Urinary bladder (tissue), 4 donors: ENCODE data around the gene GRHL3. TPM values are rescaled to one million over a fixed set of nuclear protein-coding genes. Genes with fewer than 3 reads are reported as not detected.
A peak's percentile ranks its signal among the peaks of the same experiment; 100 is the strongest.

Source experiments
- DNase-seq: peaks from one replicate; pipeline ENCODE4 v3.0.0-alpha.2; 2015; ENCODE audit errors: extremely low spot score
- H3K27ac ChIP-seq: one replicate; pipeline ENCODE4 v1.5.1; 2013; ENCODE audit warnings: low read depth, mild to moderate bottlenecking, moderate library complexity
- H3K36me3 ChIP-seq: one replicate; pipeline ENCODE4 v1.6.1; 2013; ENCODE audit warnings: mild to moderate bottlenecking, moderate library complexity; ENCODE audit not compliant: insufficient read depth
- H3K4me1 ChIP-seq: one replicate; pipeline ENCODE4 v1.6.1; 2013; ENCODE audit warnings: mild to moderate bottlenecking, moderate library complexity; ENCODE audit not compliant: insufficient read depth
- H3K4me3 ChIP-seq: one replicate; pipeline ENCODE4 v1.5.1; 2013; ENCODE audit warnings: low read depth, low read length
- WGBS: extraction: QIAGEN DNeasy Blood & Tissue Kit; methylation state at CpG from one replicate; pipeline ENCODE4 v1.1.7; 2013; 5-methylcytosine and 5-hydroxymethylcytosine counted together
- polyA plus RNA-seq: library from polyadenylated mRNA; stranded (reverse); fragments of 200-250 nt; gene quantifications from one replicate; pipeline ENCODE4 v1.2.3, GENCODE V29; 2013
- total RNA-seq: library from RNA; depleted of rRNA; stranded (reverse); fragments of >200 nt; gene quantifications from one replicate; pipeline ENCODE4 v1.2.3, GENCODE V29; 2014
- donor health status: healthy with polysubstance abuse.
- donor health status: healthy.

GRHL3 gene
- total and polyA plus RNA-seq, 2 donors, result 7.6 to 15.1 TPM

DNA sequence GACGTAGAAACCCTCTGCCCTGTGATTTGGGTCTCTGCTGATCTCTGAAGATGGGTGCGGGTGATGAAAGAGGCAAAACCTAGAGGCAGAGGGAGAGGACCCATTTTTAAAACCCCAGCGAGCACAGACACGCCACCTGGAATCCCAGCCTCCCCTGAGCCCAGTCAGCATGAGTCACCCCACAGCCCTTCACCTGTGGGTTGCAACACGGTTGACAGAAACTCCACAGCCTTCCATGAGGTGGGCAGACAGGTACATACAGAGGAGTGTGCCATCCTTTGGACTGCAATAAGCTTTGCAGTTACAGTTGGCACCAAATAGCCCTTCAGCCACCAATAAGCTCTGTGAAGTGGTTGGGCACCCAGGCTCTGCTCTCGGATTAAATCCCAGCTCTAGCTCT is 2.1 kb upstream of the GRHL3 start:
- DNase-seq, result peak; percentile 39
- H3K27ac ChIP-seq, result peak overlapping the region; percentile 25
- H3K4me1 ChIP-seq, result peaks cover 2% of the 10 kb centered on the region
- 76% methylated on average over 6 of the region's 6 CpGs for WGBS
- H3K36me3 ChIP-seq, result no peaks in the 10 kb centered on the region
- H3K4me3 ChIP-seq, result no peak overlapping the region

DNA sequence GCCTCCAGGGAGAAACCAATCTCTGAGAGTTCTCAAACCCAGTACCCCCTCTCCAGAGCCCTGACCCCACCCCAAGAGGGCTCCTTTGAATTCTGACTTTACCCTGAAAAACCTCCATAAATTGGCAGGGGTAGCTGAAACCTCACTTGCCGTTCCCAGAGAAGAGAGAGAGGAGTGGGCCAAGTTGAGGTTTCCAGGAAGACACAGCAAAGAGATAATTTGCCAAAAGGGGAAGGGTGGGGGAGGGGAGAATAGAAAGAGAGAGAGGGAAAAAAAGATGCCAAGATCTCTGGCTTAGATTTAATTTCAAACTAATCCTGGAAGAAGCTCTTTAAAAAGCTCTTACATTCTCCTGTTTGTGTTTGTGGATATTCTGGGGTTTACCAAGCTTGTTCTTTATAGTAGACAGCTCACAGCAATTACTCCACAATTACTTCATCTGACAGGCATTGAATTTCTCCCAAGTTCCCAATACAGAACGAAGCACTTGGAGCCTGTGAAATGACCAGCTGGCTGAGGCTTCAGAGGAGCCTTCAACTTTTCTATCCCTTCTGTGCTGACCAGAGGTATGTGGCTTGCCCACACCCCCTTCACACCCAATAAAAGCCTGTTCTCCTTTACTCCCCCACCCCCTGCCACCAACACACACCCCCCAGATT is 1.1 kb upstream of the GRHL3 start:
- 18% methylated on average over 2 of the region's 2 CpGs for WGBS
- H3K27ac ChIP-seq, result no peak overlapping the region
- H3K4me3 ChIP-seq, result no peak overlapping the region
- peak; percentile 42 for DNase-seq
- no peaks in the 10 kb centered on the region for H3K36me3 ChIP-seq
- H3K4me1 ChIP-seq, result peaks cover 2% of the 10 kb centered on the region

DNA sequence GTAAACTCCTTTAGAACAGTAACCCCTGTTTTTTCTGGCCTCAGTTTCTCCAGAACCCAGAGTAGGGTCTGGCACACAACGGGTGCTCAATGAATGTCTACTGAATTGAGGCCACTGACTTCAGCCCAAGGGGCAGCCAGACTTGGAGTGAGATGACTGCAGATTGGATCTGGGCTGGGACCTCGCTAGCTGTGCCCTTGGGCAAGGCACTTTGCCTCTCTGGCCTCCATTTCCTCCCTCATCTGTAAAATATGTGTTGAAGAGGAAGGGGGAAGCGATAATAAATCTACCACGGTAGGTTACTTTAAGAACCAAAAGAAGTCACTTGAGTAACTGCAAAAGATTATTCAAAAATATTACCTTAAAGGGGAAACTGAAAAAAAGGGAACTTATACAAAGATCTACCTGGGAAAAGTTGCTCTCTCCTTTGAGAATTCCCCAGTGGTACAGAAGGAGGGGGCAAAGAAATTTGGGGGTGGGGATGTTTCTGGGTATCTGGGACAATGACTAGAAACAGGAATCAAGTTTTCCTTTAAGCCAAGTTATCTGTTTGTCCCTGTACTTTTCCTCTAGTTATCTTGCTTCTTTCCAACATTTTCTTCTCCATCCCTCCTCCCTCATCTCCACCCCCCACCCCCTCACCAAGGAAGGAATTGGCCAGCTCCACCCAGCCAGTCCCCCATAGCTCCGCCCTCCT is 394 bp upstream of the GRHL3 start:
- Histone ChIP-seq H3K4me1 (peaks cover 2% of the 10 kb centered on the region), H3K27ac (no peak overlapping the region), H3K36me3 (no peaks in the 10 kb centered on the region), H3K4me3 (no peak overlapping the region)
- DNase-seq, result no peak
- WGBS, result 39% methylated on average over 5 of the region's 5 CpGs

DNA sequence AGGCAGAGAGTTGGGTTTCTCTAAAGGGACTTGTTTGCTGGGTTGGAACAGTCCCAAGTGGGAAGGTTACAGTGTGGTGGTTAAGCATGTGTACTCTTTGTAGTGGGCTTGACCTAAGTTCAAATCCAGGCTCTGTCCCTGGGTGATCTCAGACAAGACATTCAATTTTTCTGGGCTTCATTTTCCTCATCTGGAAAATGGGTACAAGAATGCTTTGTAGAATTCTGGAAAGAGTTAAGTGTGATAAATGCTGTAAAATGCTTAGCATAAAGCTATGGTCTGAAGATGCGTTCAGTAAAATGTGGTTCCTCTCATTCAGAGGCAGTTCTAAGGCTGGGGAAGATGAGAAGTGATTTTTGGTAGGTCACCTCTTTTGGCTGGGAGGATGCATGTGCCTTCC is 805 bp downstream of the GRHL3 start:
- Histone ChIP-seq H3K4me1 (peaks cover 2% of the 10 kb centered on the region), H3K4me3 (no peak overlapping the region), H3K36me3 (no peaks in the 10 kb centered on the region), H3K27ac (peak overlapping the region; percentile 27)
- 84% methylated on average over 1 of the region's 1 CpG for WGBS
- no peak for DNase-seq

DNA sequence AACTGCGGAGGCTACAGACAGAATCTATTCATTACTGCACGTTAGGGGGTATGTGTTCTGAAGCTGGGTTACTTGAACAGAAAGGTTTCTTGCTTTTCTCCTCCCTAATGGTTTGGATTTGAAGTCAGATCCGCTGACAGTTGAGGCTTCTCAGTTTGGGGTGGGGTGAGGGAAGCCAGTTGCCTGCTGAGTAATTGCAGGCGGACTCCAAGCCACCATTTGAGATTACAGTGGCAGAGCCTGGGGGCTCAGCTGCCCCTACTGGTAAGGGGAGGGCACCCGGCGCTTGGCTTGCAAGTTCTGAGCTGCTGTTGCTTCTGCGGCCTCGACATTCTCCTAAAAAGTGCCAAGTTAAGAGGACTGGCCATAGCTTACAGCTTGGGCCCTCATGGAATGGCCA is 2.0 kb downstream of the GRHL3 start:
- DNase-seq, result no peak
- 87% methylated on average over 8 of the region's 8 CpGs for WGBS
- H3K4me1 ChIP-seq, result peaks cover 2% of the 10 kb centered on the region
- H3K4me3 ChIP-seq, result peak overlapping the region; percentile 51
- H3K36me3 ChIP-seq, result no peaks in the 10 kb centered on the region
- H3K27ac ChIP-seq, result no peak overlapping the region

DNA sequence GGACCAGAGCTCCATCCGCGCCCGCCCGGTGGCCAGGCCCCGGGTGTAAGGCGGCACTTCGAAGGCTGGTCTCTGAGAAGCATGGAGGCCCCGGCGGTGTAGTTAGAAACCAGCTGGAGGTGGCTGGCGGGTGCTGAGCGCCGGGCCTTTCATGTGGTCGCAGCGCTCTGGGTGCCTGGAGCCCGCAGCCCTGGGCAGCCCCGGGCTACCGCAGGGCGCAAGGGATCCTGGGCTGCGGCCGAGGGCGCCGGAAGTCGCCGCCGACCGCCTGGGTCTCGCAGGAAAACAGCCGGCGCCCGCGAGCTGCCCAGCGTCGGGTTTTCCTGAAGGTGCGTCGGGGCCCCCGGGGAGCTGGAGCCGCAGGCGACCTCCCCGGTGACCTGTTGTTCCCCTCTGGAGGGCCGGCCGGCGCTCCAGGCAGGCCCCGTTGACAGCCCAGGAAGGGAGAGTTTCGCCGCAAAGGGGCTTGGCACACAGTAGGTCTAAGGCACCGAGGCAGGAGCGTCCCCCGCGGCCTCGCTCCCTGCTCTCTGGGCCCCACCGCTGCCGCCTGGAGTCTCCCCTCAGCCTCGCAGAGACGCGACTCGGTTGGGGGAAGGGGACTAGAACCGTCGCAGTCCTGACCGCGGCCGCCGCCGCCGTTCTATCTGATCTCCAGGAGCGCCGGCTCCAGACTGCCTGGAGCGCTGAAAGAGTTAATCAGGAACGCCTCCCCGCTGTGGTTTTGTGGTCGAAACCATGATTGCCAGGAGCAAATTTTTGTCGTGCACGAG is 2.7 kb downstream of the GRHL3 start:
- H3K27ac ChIP-seq, result peak overlapping the region; percentile 88
- H3K4me3 ChIP-seq, result peak overlapping the region; percentile 51
- DNase-seq, result no peak

DNA sequence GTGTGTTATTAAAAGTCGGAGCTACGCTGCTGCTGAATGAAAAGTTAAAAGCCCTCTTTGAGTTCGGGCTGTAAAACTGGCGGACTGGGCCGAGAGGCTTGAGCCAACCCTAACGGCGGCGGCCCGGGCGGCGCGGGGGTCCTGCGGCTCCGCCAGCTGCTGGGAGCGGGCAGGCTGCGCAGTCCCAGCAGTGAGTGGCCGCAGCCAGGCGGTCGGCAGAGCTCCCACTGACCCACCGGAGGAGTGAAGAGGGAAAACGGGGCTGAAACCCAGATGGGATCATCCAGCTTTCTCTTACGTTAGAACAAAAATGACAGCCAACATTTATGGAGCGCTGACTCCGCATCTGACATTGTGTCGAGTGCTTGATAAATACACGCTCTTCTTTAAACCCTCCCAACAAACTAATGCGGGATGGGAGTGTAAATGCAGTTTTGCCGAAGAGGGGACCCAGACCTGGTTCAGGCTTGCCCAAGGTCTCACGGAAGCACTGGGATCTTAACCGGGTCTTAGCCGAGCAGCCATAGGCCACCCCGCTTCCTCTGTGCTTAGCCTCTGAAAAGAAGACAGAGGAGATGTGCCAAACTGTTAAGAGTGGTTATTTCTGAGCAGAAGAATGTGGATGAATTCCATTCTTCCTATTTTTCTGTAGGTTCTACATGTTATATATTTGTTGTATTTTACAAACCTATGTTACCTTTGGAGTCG is 3.5 kb downstream of the GRHL3 start:
- peaks cover 2% of the 10 kb centered on the region for H3K4me1 ChIP-seq
- H3K27ac ChIP-seq, result peak overlapping the region; percentile 54
- WGBS, result 24% methylated on average over 33 of the region's 33 CpGs
- peak overlapping the region; percentile 51 for H3K4me3 ChIP-seq
- DNase-seq, result no peak
- no peaks in the 10 kb centered on the region for H3K36me3 ChIP-seq

More for the DNA sequence above, 2.7 kb downstream of the GRHL3 start:
- Histone ChIP-seq H3K36me3 (no peaks in the 10 kb centered on the region), H3K4me1 (peaks cover 2% of the 10 kb centered on the region)
- WGBS, result 9% methylated on average over 72 of the region's 72 CpGs

DNA sequence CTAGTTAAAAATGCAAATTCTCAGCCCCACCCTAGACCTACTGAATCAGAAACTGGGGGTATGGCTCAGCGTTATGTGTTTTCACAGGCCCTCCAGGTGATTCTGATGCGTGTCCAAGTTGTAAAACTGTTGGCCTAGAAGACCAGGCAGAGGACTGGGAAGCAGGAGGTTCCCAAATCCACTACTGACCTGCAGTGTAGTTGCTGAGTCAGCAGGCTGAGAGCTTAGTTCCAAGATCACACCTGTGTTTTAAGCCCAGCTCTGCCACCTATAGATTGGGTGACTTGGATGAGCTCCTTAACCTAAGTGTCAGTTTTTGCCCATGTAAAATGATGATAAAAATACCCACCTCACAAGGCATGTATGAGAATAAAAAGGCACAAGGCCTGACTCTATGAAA is 4.1 kb downstream of the GRHL3 start:
- H3K4me3 ChIP-seq, result no peak overlapping the region
- no peak for DNase-seq
- H3K27ac ChIP-seq, result no peak overlapping the region

DNA sequence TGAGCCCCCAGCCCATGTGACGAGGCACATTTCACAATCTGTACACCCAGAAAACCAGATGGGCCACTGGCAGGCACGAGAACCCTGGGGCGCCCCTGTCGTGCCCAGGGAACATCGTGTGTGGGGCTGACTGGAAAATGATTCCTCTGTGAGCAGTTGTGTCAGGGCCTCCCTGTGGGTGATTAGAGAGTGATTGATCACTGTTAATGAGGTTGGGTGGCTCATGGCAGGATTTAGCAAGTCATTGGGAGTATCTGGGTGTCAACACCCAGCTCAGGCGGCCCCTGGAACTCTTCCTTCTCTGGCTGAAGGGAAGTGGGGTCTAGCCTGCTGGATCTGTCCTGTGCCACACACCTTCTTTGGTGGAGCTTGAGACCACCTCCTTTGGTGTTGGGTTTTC is 5.7 kb downstream of the GRHL3 start:
- no peak overlapping the region for H3K27ac ChIP-seq
- no peak for DNase-seq
- peaks cover 2% of the 10 kb centered on the region for H3K4me1 ChIP-seq
- 80% methylated on average over 6 of the region's 6 CpGs for WGBS
- H3K36me3 ChIP-seq, result no peaks in the 10 kb centered on the region
- H3K4me3 ChIP-seq, result no peak overlapping the region

More for the DNA sequence above, 4.1 kb downstream of the GRHL3 start:
- WGBS, result 86% methylated on average over 2 of the region's 2 CpGs
- Histone ChIP-seq H3K36me3 (no peaks in the 10 kb centered on the region), H3K4me1 (peaks cover 2% of the 10 kb centered on the region)

DNA sequence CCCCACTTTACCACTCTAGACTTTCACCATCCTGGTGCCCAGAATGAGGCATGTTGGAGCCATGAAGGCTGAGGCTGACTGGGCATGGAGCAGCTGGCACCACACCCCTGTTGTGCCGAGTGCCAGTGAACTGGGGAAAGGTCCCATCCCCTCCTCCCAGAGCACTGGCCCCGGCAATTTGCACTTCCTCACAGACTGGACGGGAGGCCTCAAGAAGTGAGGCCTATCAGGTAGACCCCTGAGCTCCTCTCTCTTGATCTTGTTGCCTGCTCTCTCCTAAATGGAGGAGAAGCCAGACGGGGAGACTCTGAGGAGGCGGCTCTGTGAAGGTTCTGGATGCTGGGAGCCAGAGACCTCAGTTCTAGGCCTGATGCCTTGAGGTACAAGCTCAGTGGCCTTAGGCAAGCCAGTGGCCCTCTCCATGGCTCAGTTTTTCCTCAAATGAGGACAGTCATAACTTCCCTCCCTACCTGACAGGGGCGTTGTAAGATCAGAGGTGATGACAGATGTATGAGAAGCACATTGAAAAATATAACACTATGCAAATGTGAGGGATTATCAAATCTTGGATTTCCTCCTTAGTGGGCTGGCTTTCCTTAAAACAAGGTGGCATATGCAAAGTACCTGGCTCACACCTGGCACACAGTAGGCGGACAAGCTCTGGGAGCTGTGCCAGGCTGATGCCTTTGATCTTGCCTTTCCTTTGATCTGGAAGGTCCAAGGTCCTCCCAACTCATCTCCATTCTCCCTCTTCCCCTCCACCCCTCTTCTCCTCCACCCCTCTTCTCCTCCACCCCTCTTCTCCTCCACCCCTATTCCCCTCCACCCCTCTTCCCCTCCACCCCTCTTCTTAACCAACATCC is 6.7 kb downstream of the GRHL3 start:
- Histone ChIP-seq H3K4me3 (no peak overlapping the region), H3K27ac (no peak overlapping the region), H3K36me3 (no peaks in the 10 kb centered on the region), H3K4me1 (no peaks in the 10 kb centered on the region)
- DNase-seq, result no peak
- 82% methylated on average over 7 of the region's 7 CpGs for WGBS

DNA sequence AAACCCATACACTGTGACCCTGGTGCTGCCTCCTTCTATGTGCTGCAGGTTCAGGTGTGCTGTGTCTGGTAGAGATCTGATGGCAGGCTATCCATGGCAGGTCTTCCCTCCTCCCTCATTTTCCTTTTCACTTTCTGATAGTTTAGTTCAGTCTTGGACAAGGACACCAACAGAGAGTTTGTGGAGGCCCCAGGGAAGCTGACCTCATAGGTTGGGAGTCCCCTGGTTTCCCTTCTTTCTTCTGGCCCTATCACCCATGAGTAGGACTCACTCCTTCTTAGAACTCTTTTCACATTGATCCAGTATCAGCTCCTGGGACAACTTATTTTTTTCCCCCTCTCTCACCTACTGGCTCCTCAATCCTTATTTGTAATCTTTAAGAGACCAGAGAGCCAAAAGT is 8.3 kb downstream of the GRHL3 start:
- Histone ChIP-seq H3K27ac (no peak overlapping the region), H3K4me3 (no peak overlapping the region), H3K36me3 (no peaks in the 10 kb centered on the region), H3K4me1 (no peaks in the 10 kb centered on the region)
- no peak for DNase-seq

DNA sequence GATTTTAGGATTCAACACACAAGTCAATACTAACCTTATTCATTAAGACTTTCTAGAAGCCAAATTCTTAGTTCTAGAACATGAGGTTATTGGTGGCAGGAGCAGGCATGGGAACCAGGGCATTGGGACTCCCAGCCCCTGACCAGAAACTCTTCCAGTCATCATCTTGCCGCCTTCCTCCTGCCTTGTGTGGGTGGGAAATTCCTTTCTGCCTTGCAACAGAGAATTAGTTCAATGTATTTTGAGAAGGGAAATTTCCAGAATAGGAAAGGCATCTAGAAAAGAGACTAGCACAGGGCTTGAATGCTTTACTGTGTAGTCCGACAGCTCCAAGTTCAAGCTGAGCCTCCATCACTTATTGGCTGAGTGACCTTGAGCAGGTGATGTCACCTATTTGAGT is 8.7 kb downstream of the GRHL3 start:
- DNase-seq, result no peak
- no peaks in the 10 kb centered on the region for H3K4me1 ChIP-seq
- no peaks in the 10 kb centered on the region for H3K36me3 ChIP-seq
- WGBS, result 84% methylated on average over 2 of the region's 2 CpGs
- H3K4me3 ChIP-seq, result no peak overlapping the region
- H3K27ac ChIP-seq, result no peak overlapping the region

DNA sequence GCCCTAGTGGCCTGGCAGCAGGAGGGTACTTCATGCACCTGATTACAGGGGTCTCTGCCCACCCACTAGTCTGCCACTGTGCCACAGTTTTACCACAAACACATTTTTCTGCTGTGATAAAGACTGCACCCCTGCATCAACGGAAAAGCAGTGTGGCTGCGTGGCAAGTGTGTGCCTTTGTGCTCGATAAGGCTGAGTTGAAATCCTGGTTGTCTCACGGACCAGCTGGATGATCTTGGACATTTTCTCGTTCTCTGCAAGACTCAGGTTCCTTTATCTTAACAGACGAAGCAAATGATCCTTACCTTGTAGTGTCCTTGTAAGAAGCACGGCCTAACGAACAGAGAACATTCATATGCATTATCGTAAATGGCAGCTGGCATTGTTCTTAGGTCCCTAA is 10.2 kb downstream of the GRHL3 start:
- no peaks in the 10 kb centered on the region for H3K36me3 ChIP-seq
- H3K27ac ChIP-seq, result no peak overlapping the region
- H3K4me3 ChIP-seq, result no peak overlapping the region
- no peak for DNase-seq
- 82% methylated on average over 9 of the region's 9 CpGs for WGBS
- no peaks in the 10 kb centered on the region for H3K4me1 ChIP-seq
